H1 (cell line): Measurements from ENCODE around the gene CILP. TPM values are rescaled to one million over a fixed set of nuclear protein-coding genes. Genes with fewer than 3 reads are reported as not detected.

Experiments used
- ASH2L ChIP-seq: fragments of 200-600, 300-600 bp; sonication (generic); IDR thresholded peaks from one replicate; pipeline ENCODE4 v1.7.1; 2017; ENCODE audit warnings: low read length
- JUN ChIP-seq: IDR thresholded peaks from 2 replicates; pipeline ENCODE4 v1.6.1; 2011; ENCODE audit warnings: low read depth, mild to moderate bottlenecking, improper control_type of control experiment, low read length
- SIN3A ChIP-seq, 2 experiments: IDR thresholded peaks in 1 of 2; conservative IDR thresholded peaks in 1 of 2; 2 replicates each; pipeline ENCODE4 v1.6.1; 2011 to 2012; ENCODE audit warnings: low read length in 2 of 2, improper control_type of control experiment in 1 of 2, low read depth in 1 of 2, mild to moderate bottlenecking in 1 of 2
- polyA plus RNA-seq, 7 experiments: library from polyadenylated mRNA; depleted of rRNA in 3 of 7; stranded (reverse) in 5 of 7; unstranded in 2 of 7; fragments of >200 nt in 5 of 7; fragments of 200-250 nt in 2 of 7; gene quantifications; 1 replicate in 5 of 7; 2 replicates in 1 of 7; 4 replicates in 1 of 7; pipeline versions ENCODE4 v1.2.1 to v1.2.3, GENCODE V29; 2011 to 2013; ENCODE audit warnings: missing spikeins in 2 of 7, mixed read lengths in 2 of 7
- total RNA-seq: library from RNA; stranded (reverse); fragmentation: NEBNext Ultra II Directional; extraction: Animal tissue kit (Norgen Biotek cat#: 25700); gene quantifications from 2 replicates; pipeline ENCODE4 v1.2.1, GENCODE V29; 2021

Gene CILP
- total and polyA plus RNA-seq, 2 of the 8 experiments (the other 6 are each of a cell fraction or from before 2014, with no cell fraction given): 0.02 TPM; not detected in 1

GRCh38 chr15:65197337-65197645 is 14.0 kb downstream of the CILP start (continued):
- no peak for TF ChIP-seq SIN3A (conservative IDR thresholded peaks at IDR 0.05 in 1 of 2, IDR thresholded peaks at IDR 0.05 in 1 of 2; ENCODE audit: low read depth in 1 of 2, low read length in 2 of 2)
- TF ChIP-seq ASH2L: no peak
- TF ChIP-seq JUN: no peak
